ENCODE results near the gene HCN4. TPM values are rescaled to one million over a fixed set of nuclear protein-coding genes. Genes with fewer than 3 reads are reported as not detected.
A peak's percentile ranks its signal among the peaks of the same experiment; 100 is the strongest.

HCN4 gene
- total RNA-seq, 1 experiment from 2014 or later = not detected

DNA sequence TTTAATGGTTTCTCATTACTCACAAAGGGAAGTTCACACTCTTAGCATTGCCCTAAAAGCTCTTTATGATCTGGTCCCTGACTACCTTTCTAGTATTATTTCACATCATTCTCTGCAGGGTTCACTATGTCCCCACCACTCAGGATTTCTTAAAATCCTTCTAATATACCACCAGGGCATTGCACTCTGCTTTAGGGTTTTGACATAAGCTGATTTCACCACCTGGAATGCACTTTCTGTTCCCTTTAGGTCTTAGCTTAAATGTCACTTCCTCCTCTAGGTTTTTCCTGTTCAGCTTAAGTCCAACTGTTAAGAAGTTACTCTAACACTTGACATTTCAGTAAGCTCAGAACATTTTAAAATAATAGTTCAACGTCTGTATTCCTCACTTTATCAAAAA is 81.7 kb downstream of the HCN4 start:
- no peak overlapping the region for H3K4me3 ChIP-seq
- H3K36me3 ChIP-seq = no peaks in the 10 kb centered on the region
- H3K4me1 ChIP-seq = no peaks in the 10 kb centered on the region
- H3K27me3 ChIP-seq = no peaks in the 10 kb centered on the region
- no peaks in the 10 kb centered on the region for H3K9me3 ChIP-seq (replicated peaks)
- H3K27ac ChIP-seq = no peak overlapping the region
- DNase-seq = no peak

DNA sequence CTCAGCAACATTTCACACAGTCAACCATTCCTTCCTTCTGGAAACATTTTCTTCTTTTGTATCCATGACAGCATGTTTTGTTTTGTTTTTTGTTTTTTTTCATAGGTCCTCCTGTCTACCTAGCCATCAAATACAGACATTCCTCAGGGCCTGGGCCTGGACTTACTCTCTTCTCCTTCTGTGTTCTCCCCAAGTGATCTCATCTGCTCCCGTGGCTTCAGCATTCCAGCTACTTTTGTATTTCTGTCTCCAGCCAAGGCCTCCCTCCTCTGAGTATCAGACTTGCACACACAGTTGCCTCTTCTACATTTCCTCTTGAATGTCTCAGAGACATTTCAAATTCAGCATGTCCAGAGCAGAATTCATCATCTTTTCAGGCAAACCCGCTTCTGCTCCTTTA is 82.4 kb downstream of the HCN4 start:
- DNase-seq = no peak
- Histone ChIP-seq H3K4me3 (no peak overlapping the region), H3K36me3 (no peaks in the 10 kb centered on the region), H3K9me3 (replicated peaks) (no peaks in the 10 kb centered on the region), H3K27ac (no peak overlapping the region), H3K27me3 (no peaks in the 10 kb centered on the region), H3K4me1 (no peaks in the 10 kb centered on the region)

DNA sequence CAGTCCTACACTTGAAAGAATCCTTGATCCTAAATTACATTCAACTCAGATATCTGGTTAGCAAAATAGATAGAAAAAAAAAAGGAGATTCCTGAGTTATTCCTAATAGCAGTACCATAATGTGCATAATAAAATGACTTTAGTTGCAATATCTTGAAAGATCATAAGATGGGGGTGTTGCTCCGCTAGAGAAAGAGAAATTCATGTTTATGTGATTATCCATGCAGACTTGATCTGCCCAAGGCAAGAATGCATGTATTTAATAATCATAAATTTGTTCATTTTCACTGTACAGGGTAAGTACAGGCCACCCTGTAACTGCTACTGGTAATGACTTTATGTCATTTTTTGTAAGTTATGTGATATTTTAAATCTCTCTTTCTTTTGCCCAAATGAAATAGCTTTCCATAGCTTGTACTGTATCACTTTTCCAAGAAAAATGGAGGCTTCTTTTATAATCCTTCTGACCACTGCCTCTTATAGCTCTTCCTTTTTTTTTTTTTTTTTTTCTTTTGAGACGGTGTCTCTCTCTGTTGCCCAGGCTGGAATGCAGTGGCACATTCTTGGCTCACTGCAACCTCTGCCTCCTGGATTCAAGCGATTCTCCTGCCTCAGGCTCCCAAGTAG is 84.6 kb downstream of the HCN4 start:
- Histone ChIP-seq H3K9me3 (replicated peaks) (no peaks in the 10 kb centered on the region), H3K27me3 (no peaks in the 10 kb centered on the region), H3K4me1 (no peaks in the 10 kb centered on the region), H3K4me3 (no peak overlapping the region), H3K27ac (no peak overlapping the region), H3K36me3 (no peaks in the 10 kb centered on the region)
- DNase-seq = peak in 1 of 2 experiments; percentile 15

GRCh38 chr15:73283366-73283962 is 85.3 kb downstream of the HCN4 start:
- no peak for DNase-seq
- no peak overlapping the region for H3K27ac ChIP-seq
- no peaks in the 10 kb centered on the region for H3K27me3 ChIP-seq
- H3K4me3 ChIP-seq = no peak overlapping the region
- no peaks in the 10 kb centered on the region for H3K4me1 ChIP-seq
- H3K9me3 ChIP-seq (replicated peaks) = no peaks in the 10 kb centered on the region
- no peaks in the 10 kb centered on the region for H3K36me3 ChIP-seq

DNA sequence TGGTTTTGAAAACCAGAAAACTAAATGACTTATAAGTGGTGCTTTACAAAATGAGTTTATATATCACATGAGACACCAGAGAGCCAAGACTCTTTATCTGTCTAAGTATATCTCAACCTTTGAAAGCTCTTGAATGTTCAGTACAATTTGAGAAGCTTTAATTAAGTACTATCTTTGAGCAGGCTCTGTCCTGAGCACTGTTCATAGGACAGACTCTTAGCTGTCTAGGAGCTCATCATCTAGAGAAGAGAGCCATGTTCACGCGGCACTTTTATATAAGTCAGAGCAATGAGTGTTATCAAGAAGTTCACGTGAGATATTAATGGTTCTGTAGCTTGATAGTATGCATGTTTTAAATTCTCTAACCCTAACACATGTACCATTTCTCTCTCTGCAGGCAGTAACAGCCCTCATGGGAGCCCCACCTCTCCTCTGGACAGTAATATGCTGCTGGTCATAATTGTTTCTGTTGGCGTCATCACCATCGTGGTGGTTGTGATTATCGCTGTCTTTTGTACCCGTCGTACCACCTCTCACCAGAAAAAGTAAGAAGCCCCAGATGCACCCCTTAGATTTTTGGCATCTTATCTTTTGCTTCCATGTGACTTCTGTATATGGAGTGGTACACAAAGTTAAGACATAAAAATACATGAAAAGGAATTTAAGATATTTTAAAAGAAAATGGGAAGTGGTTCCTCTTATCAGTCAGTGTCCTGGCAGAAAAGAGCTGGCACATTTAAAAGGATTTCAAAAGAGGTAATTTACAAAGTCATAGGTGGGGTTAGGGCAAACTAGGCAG is 86.0 kb downstream of the HCN4 start:
- Histone ChIP-seq H3K4me3 (no peak overlapping the region), H3K27me3 (no peaks in the 10 kb centered on the region), H3K36me3 (no peaks in the 10 kb centered on the region), H3K9me3 (replicated peaks) (no peaks in the 10 kb centered on the region), H3K4me1 (no peaks in the 10 kb centered on the region), H3K27ac (no peak overlapping the region)
- DNase-seq = no peak

DNA sequence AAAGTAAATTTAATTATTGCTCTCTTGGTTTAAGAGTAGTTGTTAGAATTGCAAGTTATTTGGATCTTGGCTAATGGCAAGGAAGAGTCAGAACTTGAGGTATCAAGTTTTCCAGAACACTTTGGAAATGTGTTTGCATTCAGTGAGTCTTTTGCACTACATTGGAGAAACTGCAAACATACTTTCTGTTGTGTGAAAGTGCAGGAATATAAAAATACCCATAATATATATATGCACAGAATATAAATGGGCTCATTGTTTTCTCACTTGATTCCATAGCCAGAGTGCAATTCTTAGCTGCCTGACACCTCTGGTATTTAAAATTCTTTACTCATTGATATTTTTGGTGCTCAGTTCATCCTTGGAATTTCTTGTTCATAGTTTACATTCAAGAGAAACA is 92.9 kb downstream of the HCN4 start:
- H3K27me3 ChIP-seq = no peaks in the 10 kb centered on the region
- H3K4me1 ChIP-seq = no peaks in the 10 kb centered on the region
- no peaks in the 10 kb centered on the region for H3K9me3 ChIP-seq (replicated peaks)
- no peak overlapping the region for H3K27ac ChIP-seq
- no peak overlapping the region for H3K4me3 ChIP-seq
- DNase-seq = no peak
- H3K36me3 ChIP-seq = no peaks in the 10 kb centered on the region

GRCh38 chr15:73273181-73274002 is 95.4 kb downstream of the HCN4 start:
- Histone ChIP-seq H3K4me3 (no peak overlapping the region), H3K27me3 (no peaks in the 10 kb centered on the region)
- peak; percentile 47 to 79 for DNase-seq

GRCh38 chr15:73270366-73271097 is 98.2 kb downstream of the HCN4 start:
- Histone ChIP-seq H3K27ac (no peak overlapping the region), H3K4me1 (no peaks in the 10 kb centered on the region), H3K27me3 (no peaks in the 10 kb centered on the region), H3K9me3 (replicated peaks) (no peaks in the 10 kb centered on the region), H3K36me3 (no peaks in the 10 kb centered on the region), H3K4me3 (no peak overlapping the region)
- no peak for DNase-seq

More at GRCh38 chr15:73273181-73274002, 95.4 kb downstream of the HCN4 start:
- H3K9me3 ChIP-seq (replicated peaks) = no peaks in the 10 kb centered on the region
- H3K36me3 ChIP-seq = no peaks in the 10 kb centered on the region
- H3K4me1 ChIP-seq = no peaks in the 10 kb centered on the region
- no peak overlapping the region for H3K27ac ChIP-seq

Other genes with a start within 250 kb of the HCN4 start
- not detected in 2 replicates for gene REC114, start 74.2 kb upstream of the HCN4 start, total RNA-seq (2014; rRNA removed; shearing (Covaris generic))

Data from SJCRH30 (cell line).